GM12872 (cell line): ENCODE data around the gene BANP.

Source experiments
- CTCF ChIP-seq: IDR thresholded peaks from 3 replicates; pipeline ENCODE4 v1.5.1; 2011; ENCODE audit warnings: low read depth, mild to moderate bottlenecking, low read length, moderate library complexity; ENCODE audit not compliant: insufficient read depth

The BANP gene

GRCh38 chr16:87955302-87956097 lies 4.3 kb downstream of the BANP start:
- TF ChIP-seq CTCF: no peak

GRCh38 chr16:87956098-87956364 lies 4.8 kb downstream of the BANP start:
- TF ChIP-seq CTCF: no peak

GRCh38 chr16:87956365-87957231 lies 5.4 kb downstream of the BANP start:
- peak; percentile 60 for TF ChIP-seq CTCF

DNA sequence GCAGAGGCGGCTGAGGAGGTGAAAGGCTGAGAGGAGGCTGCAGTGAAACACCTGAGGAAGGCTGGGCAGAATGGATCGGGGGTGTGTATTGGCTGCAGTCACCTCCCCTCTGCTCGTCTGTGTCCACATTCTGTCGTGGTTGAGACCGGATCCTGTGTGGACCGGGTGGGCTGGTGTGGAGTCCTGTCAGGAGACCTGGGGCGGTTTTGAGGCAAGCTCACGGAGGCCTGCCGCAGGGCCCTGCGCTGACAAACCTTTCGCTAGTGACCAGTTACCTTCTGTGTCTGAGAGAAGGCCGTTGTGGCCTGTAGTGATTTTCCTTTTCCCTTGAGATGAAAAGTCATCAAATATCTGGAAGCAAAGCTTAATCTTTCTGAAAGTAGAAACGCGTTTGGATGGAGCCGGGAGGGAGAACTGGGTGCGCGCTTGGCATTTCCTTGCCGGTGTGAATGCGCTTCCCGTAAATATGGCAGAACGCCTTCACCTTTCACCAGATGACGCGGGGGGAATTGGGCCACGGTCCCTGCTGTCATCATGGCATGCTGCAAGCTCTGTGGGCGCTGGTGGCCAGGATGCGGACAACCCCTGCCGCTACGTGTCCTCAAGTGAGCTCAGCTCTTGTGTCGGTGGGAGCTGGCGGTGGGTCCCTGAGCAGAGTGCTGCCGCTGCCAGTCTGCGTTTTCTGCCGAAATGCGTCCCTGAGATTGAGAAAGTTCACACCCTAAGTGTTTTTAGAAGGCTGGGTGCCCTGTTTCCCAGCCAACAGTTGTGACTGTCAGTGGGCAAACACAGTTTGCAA lies 6.3 kb downstream of the BANP start:
- TF ChIP-seq CTCF: no peak

DNA sequence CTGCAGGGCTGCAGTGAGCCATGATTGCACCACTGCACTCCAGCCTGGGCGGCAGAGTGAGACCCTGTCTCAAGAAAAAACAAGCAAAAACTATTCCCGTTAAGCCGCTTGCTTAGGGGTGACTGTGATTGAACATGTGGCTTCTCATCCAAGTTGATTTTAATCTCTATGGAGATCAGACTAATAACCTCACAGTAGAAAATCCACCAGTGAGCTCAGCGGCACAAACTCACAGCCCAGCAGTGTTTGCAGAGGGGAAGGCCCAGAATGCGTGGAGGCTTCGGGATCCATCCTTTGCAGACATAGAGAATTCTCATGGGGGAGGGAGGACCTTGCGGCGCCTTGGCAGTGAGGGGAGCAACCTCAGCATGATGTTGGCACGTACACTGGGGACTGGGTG lies 7.4 kb downstream of the BANP start:
- no peak for TF ChIP-seq CTCF

- TF ChIP-seq CTCF: no peak
Measured at GRCh38 chr16:87959391-87959990, 8.3 kb downstream of the BANP start.

DNA sequence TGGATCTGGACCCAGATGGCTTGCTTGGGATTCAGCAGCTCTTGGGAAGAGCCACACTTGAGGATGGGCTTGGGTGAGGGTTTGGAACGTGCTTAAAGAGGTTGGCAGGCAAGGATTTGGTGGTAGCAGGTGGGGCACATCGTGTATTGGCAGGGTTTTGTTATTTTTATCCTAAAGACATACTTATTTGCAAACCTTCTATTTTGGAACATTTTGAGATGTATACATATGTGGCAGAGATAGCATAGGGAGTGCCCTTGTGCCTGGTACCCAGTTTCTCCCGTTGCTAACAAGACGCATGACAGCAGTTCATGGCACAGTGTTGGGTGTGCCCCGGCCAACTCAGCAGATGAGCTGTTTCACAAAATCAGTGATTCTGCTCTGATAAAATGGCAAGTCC lies 9.1 kb downstream of the BANP start:
- no peak for TF ChIP-seq CTCF
